CD4-positive, CD25-positive, alpha-beta regulatory T cell (primary cell): Measurements from ENCODE around the gene OXCT1. TPM values are rescaled to one million over a fixed set of nuclear protein-coding genes. Genes with fewer than 3 reads are reported as not detected.
"Not testable (repeated sequence)": the region's sequence is repeated elsewhere in the genome, so short reads cannot be mapped to it uniquely, and the experiment has no call there.

ENCODE experiments used
- ATAC-seq, 2 donors: fragments of 150-1000 bp; cut with Tn5 transposase; one replicate each; pipeline ENCODE4 v1.10.0; 2021; ENCODE audit warnings: low read depth in 2 of 2, moderate number of reproducible peaks in 2 of 2, moderate library complexity in 1 of 2
- DNase-seq, 3 donors: peaks; one replicate each; pipeline versions ENCODE4 v3.0.0 to v3.0.0-alpha.2; 2012 to 2022; ENCODE audit warnings: mixed read lengths in 1 of 3
- H3K27ac ChIP-seq: one replicate; pipeline ENCODE4 v1.7.0; 2013; ENCODE audit warnings: mild to moderate bottlenecking, low read length; ENCODE audit not compliant: insufficient read depth, poor library complexity, severe bottlenecking
- H3K27me3 ChIP-seq: one replicate; pipeline ENCODE4 v1.7.0; 2013; ENCODE audit warnings: low read length; ENCODE audit not compliant: control insufficient read depth, insufficient read depth
- H3K36me3 ChIP-seq: one replicate; pipeline ENCODE4 v1.7.0; 2013; ENCODE audit warnings: mild to moderate bottlenecking, low read length, moderate library complexity; ENCODE audit not compliant: control insufficient read depth, insufficient read depth
- H3K4me1 ChIP-seq: 2 replicates; pipeline ENCODE4 v1.7.0; 2013; ENCODE audit warnings: mild to moderate bottlenecking, low read length; ENCODE audit not compliant: insufficient read depth, control insufficient read depth, poor library complexity, severe bottlenecking
- H3K4me3 ChIP-seq: one replicate; pipeline ENCODE4 v1.7.0; 2013; ENCODE audit warnings: low read depth, mild to moderate bottlenecking, low read length, moderate library complexity
- H3K9me3 ChIP-seq, 2 experiments: 1 replicate in 1 of 2; 2 replicates in 1 of 2; pipeline ENCODE4 v1.7.0; 2013; ENCODE audit warnings: low read length in 2 of 2, mild to moderate bottlenecking in 1 of 2, moderate library complexity in 1 of 2; ENCODE audit not compliant: control insufficient read depth in 2 of 2
- H3K27ac Mint-ChIP-seq, 3 donors: one replicate each; pipeline ENCODE4 v1.8.0; 2020 to 2022; ENCODE audit warnings: mild to moderate bottlenecking in 3 of 3, mixed read lengths in 3 of 3, moderate library complexity in 2 of 3
- H3K27me3 Mint-ChIP-seq: one replicate; pipeline ENCODE4 v1.8.0; 2022; ENCODE audit warnings: mild to moderate bottlenecking, mixed read lengths
- H3K36me3 Mint-ChIP-seq: one replicate; pipeline ENCODE4 v1.8.0; 2020; ENCODE audit warnings: mixed read lengths
- H3K4me1 Mint-ChIP-seq, 4 donors: one replicate each; pipeline ENCODE4 v1.8.0; 2020 to 2022; ENCODE audit warnings: mixed read lengths in 4 of 4, mild to moderate bottlenecking in 1 of 4
- H3K4me3 Mint-ChIP-seq, 4 donors: one replicate each; pipeline ENCODE4 v1.8.0; 2020 to 2022; ENCODE audit warnings: mild to moderate bottlenecking in 4 of 4, mixed read lengths in 4 of 4, moderate library complexity in 3 of 4
- H3K9me3 Mint-ChIP-seq, 7 donors: one replicate each; pipeline ENCODE4 v1.8.0; 2020 to 2022; ENCODE audit warnings: mixed read lengths in 7 of 7, mild to moderate bottlenecking in 3 of 7, moderate library complexity in 2 of 7
- polyA plus RNA-seq, 4 donors: library from polyadenylated mRNA; unstranded; fragments of 300-500 nt; fragmentation: Illumina TruSeq; gene quantifications; one replicate each; pipeline ENCODE4 v1.2.3, GENCODE V29; 2021
- total RNA-seq: library from RNA; stranded (reverse); gene quantifications from one replicate; pipeline ENCODE4 v1.2.3, GENCODE V29; 2022

The OXCT1 gene
- total and polyA plus RNA-seq, 5 donors from 2014 or later: 22.3 to 31.3 (median 29.2) TPM

DNA sequence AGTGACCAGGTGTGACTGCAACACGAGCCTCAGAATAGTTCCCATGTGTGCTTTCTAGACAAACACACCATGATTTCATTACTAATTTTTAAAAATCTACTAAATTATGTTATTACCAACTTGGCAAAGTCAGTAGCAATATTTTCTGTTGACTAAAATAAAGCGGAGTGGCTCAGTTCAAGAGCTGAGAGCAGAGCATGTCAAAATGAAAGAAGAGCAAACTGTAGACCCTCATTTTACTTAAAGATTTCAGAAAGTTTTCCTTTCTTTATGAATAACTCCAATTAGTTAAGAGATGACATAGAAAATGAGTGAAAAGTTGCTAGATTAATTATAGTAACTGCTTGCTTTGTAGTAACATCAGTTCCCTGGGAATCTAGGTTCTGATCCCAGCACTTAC lies 17.9 kb downstream of the OXCT1 start:
- H3K36me3 ChIP-seq: peaks cover 72% of the 10 kb centered on the region
- no peaks in the 10 kb centered on the region for H3K4me1 ChIP-seq
- no peaks in the 10 kb centered on the region for H3K9me3 ChIP-seq
- Mint-ChIP-seq H3K27ac (no peak overlapping the region), H3K36me3 (peaks cover 47% of the 10 kb centered on the region), H3K4me3 (no peak overlapping the region), H3K9me3 (peaks cover 0 to 5% (median 0%) of the 10 kb centered on the region in 7 donors), H3K27me3 (no peaks in the 10 kb centered on the region), H3K4me1 (peaks cover 0 to 14% (median 3%) of the 10 kb centered on the region in 4 donors)
- no peaks in the 10 kb centered on the region for H3K27me3 ChIP-seq
- no peak for DNase-seq
- ATAC-seq: no peak
- no peak overlapping the region for H3K4me3 ChIP-seq
- no peak overlapping the region for H3K27ac ChIP-seq

- H3K27me3 Mint-ChIP-seq: no peaks in the 10 kb centered on the region
- peaks cover 47% of the 10 kb centered on the region for H3K36me3 Mint-ChIP-seq
- peaks cover 0 to 14% (median 3%) of the 10 kb centered on the region in 4 donors for H3K4me1 Mint-ChIP-seq
- no peak for DNase-seq
- no peak overlapping the region for H3K27ac ChIP-seq
- H3K4me1 ChIP-seq: no peaks in the 10 kb centered on the region
- H3K9me3 Mint-ChIP-seq: peaks cover 0 to 5% (median 0%) of the 10 kb centered on the region in 7 donors
- H3K27ac Mint-ChIP-seq: no peak overlapping the region
- ATAC-seq: no peak
- no peak overlapping the region for H3K4me3 ChIP-seq
- no peaks in the 10 kb centered on the region for H3K9me3 ChIP-seq
- H3K4me3 Mint-ChIP-seq: no peak overlapping the region
- H3K36me3 ChIP-seq: peaks cover 68% of the 10 kb centered on the region
- H3K27me3 ChIP-seq: no peaks in the 10 kb centered on the region
Measured at GRCh38 chr5:41851116-41851515, 19.1 kb downstream of the OXCT1 start.

DNA sequence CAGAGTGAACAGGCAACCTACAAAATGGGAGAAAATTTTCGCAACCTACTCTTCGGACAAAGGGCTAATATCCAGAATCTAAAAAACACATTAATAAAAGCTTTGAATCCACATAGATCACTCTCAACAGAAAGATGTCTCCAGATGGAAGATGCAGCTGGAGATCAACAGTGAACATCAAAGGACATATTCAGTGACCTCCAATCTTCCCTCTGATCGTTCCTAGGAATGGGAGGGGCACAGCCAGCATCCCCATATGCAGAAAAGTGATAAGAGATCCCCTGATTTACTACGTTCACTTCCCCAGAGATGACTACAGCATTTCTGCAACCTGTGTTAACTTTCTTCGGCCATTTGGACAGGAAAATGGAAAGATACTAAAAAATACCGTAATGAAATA lies 21.2 kb downstream of the OXCT1 start:
- H3K36me3 Mint-ChIP-seq: peaks cover 40% of the 10 kb centered on the region
- no peaks in the 10 kb centered on the region for H3K27me3 Mint-ChIP-seq
- H3K9me3 Mint-ChIP-seq: peaks cover 0 to 5% (median 0%) of the 10 kb centered on the region in 7 donors
- Histone ChIP-seq H3K27ac (no peak overlapping the region), H3K4me1 (no peaks in the 10 kb centered on the region), H3K4me3 (no peak overlapping the region), H3K9me3 (no peaks in the 10 kb centered on the region), H3K27me3 (no peaks in the 10 kb centered on the region), H3K36me3 (peaks cover 62% of the 10 kb centered on the region)
- no peak overlapping the region for H3K4me3 Mint-ChIP-seq
- peaks cover 0 to 14% (median 3%) of the 10 kb centered on the region in 4 donors for H3K4me1 Mint-ChIP-seq
- DNase-seq (no peak), ATAC-seq (no peak)
- no peak overlapping the region for H3K27ac Mint-ChIP-seq

- peaks cover 46% of the 10 kb centered on the region for H3K36me3 ChIP-seq
- not testable (repeated sequence) for H3K9me3 ChIP-seq, H3K27ac Mint-ChIP-seq, H3K27me3 ChIP-seq, H3K4me3 Mint-ChIP-seq, DNase-seq, H3K4me1 ChIP-seq, H3K27me3 Mint-ChIP-seq, ATAC-seq, H3K27ac ChIP-seq, H3K4me3 ChIP-seq, H3K9me3 Mint-ChIP-seq
- Mint-ChIP-seq H3K4me1 (peaks cover 3 to 14% (median 6%) of the 10 kb centered on the region in 4 donors), H3K36me3 (peaks cover 21% of the 10 kb centered on the region)
Measured at GRCh38 chr5:41845751-41846150, 24.5 kb downstream of the OXCT1 start.

DNA sequence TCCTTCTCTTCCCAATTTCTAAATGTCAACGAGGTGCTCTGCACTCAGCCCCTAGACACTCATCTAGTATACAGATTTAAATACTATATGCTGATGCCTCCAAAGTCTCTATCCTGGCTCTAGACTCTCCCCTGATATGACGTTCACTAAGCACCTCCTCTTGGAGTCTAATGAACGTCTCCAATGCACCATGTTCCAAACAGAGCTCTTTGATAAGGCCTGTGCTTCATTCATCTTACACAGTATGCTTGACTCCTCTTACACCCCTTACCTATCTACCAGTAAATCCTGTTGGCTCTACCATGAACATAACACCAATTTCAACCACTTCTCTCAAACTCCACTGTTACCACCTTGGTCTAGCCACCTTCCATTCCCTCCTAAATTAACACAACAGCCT lies 25.7 kb downstream of the OXCT1 start:
- Mint-ChIP-seq H3K27ac (no peak overlapping the region), H3K9me3 (peaks cover 0 to 4% (median 0%) of the 10 kb centered on the region in 7 donors), H3K36me3 (peaks cover 21% of the 10 kb centered on the region), H3K4me3 (no peak overlapping the region), H3K27me3 (no peaks in the 10 kb centered on the region), H3K4me1 (peaks cover 5 to 11% (median 9%) of the 10 kb centered on the region in 4 donors)
- Histone ChIP-seq H3K9me3 (no peaks in the 10 kb centered on the region), H3K4me3 (no peak overlapping the region), H3K27me3 (no peaks in the 10 kb centered on the region), H3K36me3 (peaks cover 42% of the 10 kb centered on the region), H3K4me1 (no peaks in the 10 kb centered on the region), H3K27ac (no peak overlapping the region)
- ATAC-seq (no peak), DNase-seq (no peak)

GRCh38 chr5:41843456-41844370 lies 26.5 kb downstream of the OXCT1 start:
- Histone ChIP-seq H3K4me1 (no peaks in the 10 kb centered on the region), H3K4me3 (no peak overlapping the region), H3K36me3 (peaks cover 40% of the 10 kb centered on the region), H3K27ac (no peak overlapping the region), H3K9me3 (no peaks in the 10 kb centered on the region), H3K27me3 (no peaks in the 10 kb centered on the region)
- Mint-ChIP-seq H3K36me3 (peaks cover 16% of the 10 kb centered on the region), H3K9me3 (no peaks in the 10 kb centered on the region), H3K27me3 (no peaks in the 10 kb centered on the region), H3K4me3 (no peak overlapping the region), H3K27ac (no peak overlapping the region), H3K4me1 (peaks cover 0 to 13% (median 9%) of the 10 kb centered on the region in 4 donors)
- DNase-seq: peak in 2 of 3 donors; percentile 38 to 67
- ATAC-seq: peak in 1 of 2 donors; percentile 55

DNA sequence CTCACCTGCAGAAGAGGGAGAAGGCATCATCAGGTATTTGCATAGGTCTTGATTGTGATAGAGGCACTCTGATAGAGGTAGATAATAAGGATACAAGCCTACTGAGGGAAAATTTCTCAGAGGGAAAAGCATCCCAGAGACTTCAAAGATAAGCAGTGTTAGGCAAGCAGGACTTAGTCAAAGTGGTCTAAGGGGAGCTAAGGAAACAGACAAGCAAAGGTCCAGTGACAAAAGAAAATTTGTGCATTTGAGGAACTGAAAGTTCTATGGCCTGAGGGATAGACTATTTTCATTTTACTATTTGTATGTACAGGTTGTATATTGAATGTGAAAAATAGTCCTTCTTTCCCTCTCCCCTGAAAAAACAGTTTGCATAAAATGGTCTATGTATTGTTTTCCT lies 27.4 kb downstream of the OXCT1 start:
- H3K9me3 Mint-ChIP-seq: no peaks in the 10 kb centered on the region
- no peaks in the 10 kb centered on the region for H3K27me3 ChIP-seq
- ATAC-seq (no peak), DNase-seq (no peak)
- no peaks in the 10 kb centered on the region for H3K4me1 ChIP-seq
- H3K27ac ChIP-seq: no peak overlapping the region
- no peaks in the 10 kb centered on the region for H3K27me3 Mint-ChIP-seq
- peaks cover 19% of the 10 kb centered on the region for H3K36me3 Mint-ChIP-seq
- peaks cover 48% of the 10 kb centered on the region for H3K36me3 ChIP-seq
- H3K27ac Mint-ChIP-seq: no peak overlapping the region
- H3K4me3 ChIP-seq: no peak overlapping the region
- H3K4me1 Mint-ChIP-seq: peaks cover 0 to 13% (median 12%) of the 10 kb centered on the region in 4 donors
- no peak overlapping the region for H3K4me3 Mint-ChIP-seq
- no peaks in the 10 kb centered on the region for H3K9me3 ChIP-seq

DNA sequence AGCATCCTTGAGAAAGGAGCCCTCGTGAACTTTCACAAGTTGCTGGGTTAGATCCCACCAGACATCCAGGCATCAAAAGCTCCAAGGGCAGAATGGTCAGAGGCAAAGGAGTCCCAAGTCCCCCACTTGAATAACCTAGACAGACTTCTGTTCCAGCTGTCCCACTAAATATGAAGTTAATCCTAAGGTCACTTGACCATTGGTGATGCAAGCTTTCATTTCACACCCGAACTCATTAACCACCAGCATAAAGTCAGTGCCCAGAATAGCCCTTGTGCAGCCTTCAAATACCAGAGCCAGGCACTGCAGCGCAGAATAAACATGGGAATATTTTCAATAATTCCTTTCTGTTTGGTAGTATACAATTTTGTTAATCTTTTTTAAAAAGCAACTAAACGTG lies 28.9 kb downstream of the OXCT1 start:
- Histone ChIP-seq H3K9me3 (no peaks in the 10 kb centered on the region), H3K27me3 (no peaks in the 10 kb centered on the region), H3K4me1 (no peaks in the 10 kb centered on the region), H3K4me3 (no peak overlapping the region), H3K27ac (no peak overlapping the region), H3K36me3 (peaks cover 52% of the 10 kb centered on the region)
- no peaks in the 10 kb centered on the region for H3K9me3 Mint-ChIP-seq
- H3K4me3 Mint-ChIP-seq: no peak overlapping the region
- ATAC-seq (no peak), DNase-seq (no peak)
- peaks cover 5 to 22% (median 15%) of the 10 kb centered on the region in 4 donors for H3K4me1 Mint-ChIP-seq
- no peaks in the 10 kb centered on the region for H3K27me3 Mint-ChIP-seq
- no peak overlapping the region for H3K27ac Mint-ChIP-seq
- peaks cover 22% of the 10 kb centered on the region for H3K36me3 Mint-ChIP-seq
